Measurements from ENCODE around the gene SEMA6D. TPM values are rescaled to one million over a fixed set of nuclear protein-coding genes. Genes with fewer than 3 reads are reported as not detected.

The SEMA6D gene
- total and polyA plus RNA-seq, 8 donors, result 4.7 to 14.1 (median 6.3) TPM

GRCh38 chr15:47786371-47786770 lies 69.1 kb downstream of the SEMA6D start:
- intact Hi-C loops (cut with DNase I), result no loop called here
- no peak for TF ChIP-seq CTCF (IDR thresholded peaks at IDR 0.05)
- no peak overlapping the region for H3K27ac ChIP-seq
- WGBS, 2 donors, result 91% methylated on average over 4 of the region's 4 CpGs
- ATAC-seq (no peak), DNase-seq (no peak), FAIRE-seq (no peak)
- H3K4me3 ChIP-seq, result no peak overlapping the region
- no peaks in the 10 kb centered on the region for H3K9me3 ChIP-seq
- H3K27me3 ChIP-seq, result no peaks in the 10 kb centered on the region
- no peaks in the 10 kb centered on the region for H3K4me1 ChIP-seq
- H3K36me3 ChIP-seq, result no peaks in the 10 kb centered on the region

- FAIRE-seq (no peak), ATAC-seq (peak; percentile 59 to 89 (median 60)), DNase-seq (peak in 2 of 6 donors; percentile 24 to 51)
- H3K27me3 ChIP-seq, result no peaks in the 10 kb centered on the region
- intact Hi-C loops (cut with DNase I), result no loop called here
- H3K27ac ChIP-seq, result no peak overlapping the region
- 33 to 64% methylated on average over 1 of the region's 1 CpG for WGBS, 2 donors
- no peak overlapping the region for H3K4me3 ChIP-seq
- no peaks in the 10 kb centered on the region for H3K36me3 ChIP-seq
- no peaks in the 10 kb centered on the region for H3K9me3 ChIP-seq
- no peaks in the 10 kb centered on the region for H3K4me1 ChIP-seq
- no peak for TF ChIP-seq CTCF (IDR thresholded peaks at IDR 0.05)
Measured at GRCh38 chr15:47787875-47788274, 70.6 kb downstream of the SEMA6D start.

GRCh38 chr15:47788685-47789084 lies 71.4 kb downstream of the SEMA6D start:
- H3K4me3 ChIP-seq, result no peak overlapping the region
- WGBS, 2 donors, result 87 to 88% methylated on average over 3 of the region's 3 CpGs
- intact Hi-C loops (cut with DNase I), result no loop called here
- ATAC-seq (no peak), DNase-seq (no peak), FAIRE-seq (no peak)
- no peaks in the 10 kb centered on the region for H3K27me3 ChIP-seq
- H3K27ac ChIP-seq, result no peak overlapping the region
- no peaks in the 10 kb centered on the region for H3K4me1 ChIP-seq
- no peaks in the 10 kb centered on the region for H3K9me3 ChIP-seq
- no peak for TF ChIP-seq CTCF (IDR thresholded peaks at IDR 0.05)
- H3K36me3 ChIP-seq, result no peaks in the 10 kb centered on the region

GRCh38 chr15:47791161-47791560 lies 73.9 kb downstream of the SEMA6D start:
- 86 to 92% methylated on average over 1 of the region's 1 CpG for WGBS, 2 donors
- DNase-seq, result no peak
- H3K4me3 ChIP-seq, result no peak overlapping the region
- H3K27ac ChIP-seq, result no peak overlapping the region
- TF ChIP-seq CTCF (IDR thresholded peaks at IDR 0.05), result no peak
- H3K9me3 ChIP-seq, result no peaks in the 10 kb centered on the region
- no peaks in the 10 kb centered on the region for H3K36me3 ChIP-seq
- FAIRE-seq, result no peak
- no peak for ATAC-seq
- intact Hi-C loops (cut with DNase I), result no loop called here
- H3K27me3 ChIP-seq, result no peaks in the 10 kb centered on the region
- H3K4me1 ChIP-seq, result no peaks in the 10 kb centered on the region

- H3K9me3 ChIP-seq, result no peaks in the 10 kb centered on the region
- DNase-seq (no peak), ATAC-seq (no peak), FAIRE-seq (no peak)
- H3K27me3 ChIP-seq, result no peaks in the 10 kb centered on the region
- H3K4me1 ChIP-seq, result no peaks in the 10 kb centered on the region
- H3K36me3 ChIP-seq, result no peaks in the 10 kb centered on the region
- no peak overlapping the region for H3K27ac ChIP-seq
- intact Hi-C loops (cut with DNase I), result no loop called here
- 76 to 83% methylated on average over 2 of the region's 2 CpGs for WGBS, 2 donors
- no peak for TF ChIP-seq CTCF (IDR thresholded peaks at IDR 0.05)
- H3K4me3 ChIP-seq, result no peak overlapping the region
Measured at GRCh38 chr15:47792231-47792630, 74.9 kb downstream of the SEMA6D start.
